ENCODE data around the gene EEF1A2.
"Not testable (repeated sequence)": the region's sequence is repeated elsewhere in the genome, so short reads cannot be mapped to it uniquely, and the experiment has no call there.

The EEF1A2 gene

GRCh38 chr20:63520504-63520933, 21.6 kb upstream of the EEF1A2 start, which contains the start of gene PPDPF:
PPDPF (plus strand) TSS chr20:63520765; CDS start chr20:63521309, 544 bp downstream.
- peak; percentile 83 for DNase-seq (ENCODE audit: low spot score)

- peak; percentile 62 for DNase-seq (ENCODE audit: low spot score)
These were observed 21.0 kb upstream of the EEF1A2 start for GRCh38 chr20:63519668-63520503.

- DNase-seq (ENCODE audit: low spot score) = no peak
These were observed 20.2 kb upstream of the EEF1A2 start for GRCh38 chr20:63518946-63519667.

- no peak for DNase-seq (ENCODE audit: low spot score)
These were observed 19.5 kb upstream of the EEF1A2 start for GRCh38 chr20:63518351-63518861.

- no peak for DNase-seq (ENCODE audit: low spot score)
These were observed 18.8 kb upstream of the EEF1A2 start for GRCh38 chr20:63517376-63518309.

- not testable (repeated sequence) for DNase-seq (ENCODE audit: low spot score)
These were observed 15.6 kb upstream of the EEF1A2 start for GRCh38 chr20:63514520-63514919.

GRCh38 chr20:63513207-63513606, 14.3 kb upstream of the EEF1A2 start:
- DNase-seq (ENCODE audit: low spot score) = no peak

- no peak for DNase-seq (ENCODE audit: low spot score)
These were observed 10.2 kb upstream of the EEF1A2 start for GRCh38 chr20:63509088-63509564.

GRCh38 chr20:63508072-63508768, 9.3 kb upstream of the EEF1A2 start:
- DNase-seq (ENCODE audit: low spot score) = no peak

GRCh38 chr20:63507083-63507743, 8.3 kb upstream of the EEF1A2 start:
- DNase-seq (ENCODE audit: low spot score) = no peak

- DNase-seq (ENCODE audit: low spot score) = no peak
These were observed 6.8 kb upstream of the EEF1A2 start for GRCh38 chr20:63505723-63506122.

- DNase-seq (ENCODE audit: low spot score) = no peak
These were observed 6.4 kb upstream of the EEF1A2 start for GRCh38 chr20:63505281-63505680.

GRCh38 chr20:63504642-63505041, 5.8 kb upstream of the EEF1A2 start:
- no peak for DNase-seq (ENCODE audit: low spot score)

GRCh38 chr20:63503524-63503923, 4.6 kb upstream of the EEF1A2 start:
- DNase-seq (ENCODE audit: low spot score) = no peak

GRCh38 chr20:63502671-63503172, 3.8 kb upstream of the EEF1A2 start:
- no peak for DNase-seq (ENCODE audit: low spot score)

- DNase-seq (ENCODE audit: low spot score) = no peak
These were observed 3.2 kb upstream of the EEF1A2 start for GRCh38 chr20:63501818-63502670.

- DNase-seq (ENCODE audit: low spot score) = no peak
These were observed 2.3 kb upstream of the EEF1A2 start for GRCh38 chr20:63500902-63501817.

All from CD4-positive, alpha-beta T cell treated with Interleukin-15 for 4 hours (primary cell).